Fibroblast of mammary gland (primary cell): ENCODE measurements around the gene LCNL1.
A peak's percentile ranks its signal among the peaks of the same experiment; 100 is the strongest.

ENCODE experiments used
- DNase-seq: peaks from one replicate; pipeline ENCODE4 v3.0.0-alpha.2; 2010; ENCODE audit warnings: low read depth
- H3K4me3 ChIP-seq: 2 replicates; pipeline ENCODE4 v1.5.1; 2011; ENCODE audit warnings: low read depth, mild to moderate bottlenecking, low read length, moderate library complexity; ENCODE audit not compliant: control insufficient read depth
- CTCF ChIP-seq: conservative IDR thresholded peaks from 2 replicates; pipeline ENCODE4 v1.5.1; 2011; ENCODE audit warnings: low read depth, low read length, inconsistent platforms; ENCODE audit not compliant: control insufficient read depth, insufficient read depth

The LCNL1 gene

GRCh38 chr9:136939996-136940525 is 42.7 kb upstream of the LCNL1 start:
- no peak overlapping the region for H3K4me3 ChIP-seq
- TF ChIP-seq CTCF = no peak
- no peak for DNase-seq

DNA sequence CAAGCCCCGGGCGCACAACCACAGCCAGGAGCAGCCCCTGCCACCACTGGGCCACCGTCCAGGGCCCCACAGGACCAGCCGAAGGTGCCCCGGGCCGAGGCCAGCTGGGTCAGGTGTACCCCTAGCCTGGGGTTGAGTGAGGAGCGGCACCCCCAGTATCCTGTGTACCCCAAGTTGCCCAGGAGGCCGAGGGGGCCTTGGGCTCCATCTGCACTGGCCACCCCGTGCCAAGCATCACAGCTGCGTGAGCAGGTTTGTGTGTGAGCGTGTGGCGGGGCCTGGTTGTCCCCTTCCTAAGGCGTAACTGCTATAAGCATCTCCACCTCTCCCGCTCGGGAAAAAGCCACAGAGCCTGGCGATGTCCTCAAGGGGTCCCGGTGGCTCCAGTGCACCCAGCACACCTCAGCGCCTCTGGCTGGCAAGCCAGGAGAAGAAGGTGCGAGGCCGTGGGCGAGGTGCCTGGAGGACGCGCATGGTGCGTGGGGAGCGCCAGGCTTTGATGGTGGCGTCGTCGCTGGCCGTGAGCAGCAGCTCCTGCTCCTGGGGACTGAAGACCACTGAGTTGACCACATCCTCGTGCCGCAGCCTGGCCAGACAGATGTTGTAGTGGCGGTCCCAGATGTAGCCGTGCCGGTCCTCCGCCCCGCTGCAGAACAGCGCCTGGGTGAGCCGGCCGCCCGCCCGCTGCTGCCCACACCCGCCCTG is 42.1 kb upstream of the LCNL1 start:
- DNase-seq = no peak
- no peak for TF ChIP-seq CTCF
- H3K4me3 ChIP-seq = no peak overlapping the region

DNA sequence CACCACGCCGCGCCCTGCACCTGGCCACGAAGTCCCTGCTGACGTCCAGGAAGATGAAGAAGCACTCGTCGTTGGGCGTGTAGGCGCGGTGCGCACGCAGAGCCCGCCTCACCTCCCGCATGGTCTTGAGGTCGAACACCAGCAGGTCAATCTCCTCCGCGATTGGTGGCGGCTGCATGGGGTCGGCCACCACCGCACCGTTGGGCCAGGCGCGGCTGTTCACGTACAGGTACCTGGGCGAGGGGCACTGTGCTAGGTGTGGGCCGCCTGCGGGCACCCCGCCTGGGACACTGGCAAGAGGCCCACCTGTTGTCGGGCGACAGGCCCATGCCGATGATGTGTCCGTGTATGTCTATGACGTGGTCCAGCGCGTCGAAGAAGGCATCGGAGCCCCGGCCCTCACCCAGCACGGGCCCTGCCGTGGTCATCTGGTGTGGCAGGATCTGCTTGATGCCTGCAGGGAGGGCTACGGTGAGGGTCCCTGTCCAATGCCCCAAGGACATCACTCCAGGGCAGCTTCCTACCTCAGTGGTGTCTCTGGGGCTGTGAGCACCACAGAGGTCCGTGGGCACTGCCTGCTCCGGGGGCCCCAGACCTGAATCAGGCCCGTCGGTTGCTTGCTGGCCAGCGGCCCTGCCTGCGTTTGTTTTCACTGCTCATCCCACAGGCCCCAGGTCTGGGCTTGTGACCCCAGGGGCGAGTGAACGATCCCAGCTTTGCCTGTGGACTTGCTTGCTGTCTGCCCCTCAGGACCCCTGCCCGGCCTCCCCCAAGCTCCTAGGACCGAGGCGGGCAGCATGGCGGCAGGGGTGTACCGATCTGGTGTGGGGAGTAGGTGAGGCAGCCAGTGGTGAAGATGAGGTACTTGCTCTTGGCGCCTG is 41.3 kb upstream of the LCNL1 start:
- H3K4me3 ChIP-seq = no peak overlapping the region
- DNase-seq = no peak

DNA sequence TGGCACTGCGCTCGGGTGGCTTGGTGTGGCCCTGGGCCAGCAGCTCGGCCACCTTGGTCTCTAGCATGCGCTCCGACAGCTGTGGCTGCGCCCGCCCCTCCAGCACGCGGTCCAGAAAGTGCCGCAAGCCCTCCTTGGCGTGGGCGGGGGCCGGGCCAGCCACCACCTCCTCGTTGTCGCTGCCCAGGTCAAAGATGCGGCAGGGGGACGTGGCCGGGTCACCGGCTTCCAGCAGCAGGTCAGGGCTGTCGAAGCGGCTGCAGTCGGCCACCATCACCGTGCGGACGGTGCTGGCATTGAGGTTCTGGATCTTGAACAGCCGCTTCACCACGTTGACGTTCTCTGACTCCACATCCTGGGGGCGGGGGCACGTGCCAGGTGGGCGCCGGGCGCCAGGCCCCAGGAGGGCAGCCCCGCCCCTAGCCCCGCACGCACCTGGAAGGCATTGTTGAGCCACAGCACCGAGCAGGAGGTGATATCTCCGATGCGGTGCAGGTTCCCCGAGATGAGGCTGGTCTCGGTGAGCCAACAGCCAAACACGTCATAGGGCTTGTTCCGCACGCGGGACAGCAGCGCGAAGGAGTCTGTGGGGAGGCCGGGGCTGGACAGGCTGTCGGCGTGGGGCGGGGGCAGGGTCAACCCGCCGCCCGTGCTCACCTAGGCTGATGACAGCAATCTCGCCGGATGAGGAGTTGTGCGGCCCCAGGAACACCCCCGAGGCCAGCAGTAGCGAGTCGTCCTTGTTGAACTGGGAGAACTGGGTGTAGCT is 40.5 kb upstream of the LCNL1 start:
- DNase-seq = no peak
- H3K4me3 ChIP-seq = no peak overlapping the region
- TF ChIP-seq CTCF = no peak

More for the DNA sequence above, 41.3 kb upstream of the LCNL1 start:
- no peak for TF ChIP-seq CTCF

- H3K4me3 ChIP-seq = peak overlapping the region; percentile 71
- no peak for DNase-seq
- TF ChIP-seq CTCF = no peak
Measured at GRCh38 chr9:136942881-136943230, 39.9 kb upstream of the LCNL1 start.

- H3K4me3 ChIP-seq = peak overlapping the region; percentile 71
- peak; percentile 21 for DNase-seq
- TF ChIP-seq CTCF = no peak
Measured at GRCh38 chr9:136943291-136944211, 39.2 kb upstream of the LCNL1 start.
